GM10266 (cell line): ENCODE measurements around the gene TMCC1.

Source experiments
- DNase-seq: peaks from one replicate; pipeline ENCODE4 v3.0.0; 2012; ENCODE audit errors: extremely low spot score
- CTCF ChIP-seq: IDR thresholded peaks from 2 replicates; pipeline ENCODE4 v1.5.1; 2012; ENCODE audit warnings: mild to moderate bottlenecking, low read depth; ENCODE audit not compliant: control insufficient read depth, insufficient read depth; ENCODE audit errors: missing control alignments

The TMCC1 gene

GRCh38 chr3:129740090-129740489, 153.4 kb downstream of the TMCC1 start:
- no peak for TF ChIP-seq CTCF
- no peak for DNase-seq

- DNase-seq = no peak
- TF ChIP-seq CTCF = no peak
Observed at GRCh38 chr3:129739634-129740033, 153.9 kb downstream of the TMCC1 start.

- TF ChIP-seq CTCF = no peak
Observed at GRCh38 chr3:129738172-129738571, 155.3 kb downstream of the TMCC1 start.

GRCh38 chr3:129736070-129736469, 157.4 kb downstream of the TMCC1 start:
- DNase-seq = no peak
- no peak for TF ChIP-seq CTCF

More at GRCh38 chr3:129738172-129738571, 155.3 kb downstream of the TMCC1 start:
- DNase-seq = no peak

GRCh38 chr3:129735638-129736037, 157.9 kb downstream of the TMCC1 start:
- no peak for TF ChIP-seq CTCF
- DNase-seq = no peak

GRCh38 chr3:129734449-129734848, 159.1 kb downstream of the TMCC1 start:
- DNase-seq = no peak

More at GRCh38 chr3:129734449-129734848, 159.1 kb downstream of the TMCC1 start:
- TF ChIP-seq CTCF = no peak
